Prostate gland (tissue), 2 donors: ENCODE data around the gene CREB3L1.

Experiments
- POLR2A ChIP-seq: fragments of 450-650 bp; IDR thresholded peaks from one replicate; pipeline ENCODE4 v1.6.1; 2016; ENCODE audit warnings: antibody characterized with exemption, mild to moderate bottlenecking
- POLR2AphosphoS5 ChIP-seq: sonication (generic); formaldehyde crosslinking; IDR thresholded peaks from one replicate; pipeline ENCODE4 v1.6.1; 2017; ENCODE audit warnings: antibody characterized with exemption
- TF ChIP-seq, protein P1 (sequence below), 4 experiments: fragments of 200-600 bp in 2 of 4; fragments of 450-650 bp in 2 of 4; sonication (generic) in 2 of 4; IDR thresholded peaks; 1 replicate in 3 of 4; 2 replicates in 1 of 4; pipeline ENCODE4 v1.5.1; 2016 to 2019; ENCODE audit warnings: antibody characterized with exemption in 4 of 4, mild to moderate bottlenecking in 2 of 4, moderate library complexity in 2 of 4

DNA sequence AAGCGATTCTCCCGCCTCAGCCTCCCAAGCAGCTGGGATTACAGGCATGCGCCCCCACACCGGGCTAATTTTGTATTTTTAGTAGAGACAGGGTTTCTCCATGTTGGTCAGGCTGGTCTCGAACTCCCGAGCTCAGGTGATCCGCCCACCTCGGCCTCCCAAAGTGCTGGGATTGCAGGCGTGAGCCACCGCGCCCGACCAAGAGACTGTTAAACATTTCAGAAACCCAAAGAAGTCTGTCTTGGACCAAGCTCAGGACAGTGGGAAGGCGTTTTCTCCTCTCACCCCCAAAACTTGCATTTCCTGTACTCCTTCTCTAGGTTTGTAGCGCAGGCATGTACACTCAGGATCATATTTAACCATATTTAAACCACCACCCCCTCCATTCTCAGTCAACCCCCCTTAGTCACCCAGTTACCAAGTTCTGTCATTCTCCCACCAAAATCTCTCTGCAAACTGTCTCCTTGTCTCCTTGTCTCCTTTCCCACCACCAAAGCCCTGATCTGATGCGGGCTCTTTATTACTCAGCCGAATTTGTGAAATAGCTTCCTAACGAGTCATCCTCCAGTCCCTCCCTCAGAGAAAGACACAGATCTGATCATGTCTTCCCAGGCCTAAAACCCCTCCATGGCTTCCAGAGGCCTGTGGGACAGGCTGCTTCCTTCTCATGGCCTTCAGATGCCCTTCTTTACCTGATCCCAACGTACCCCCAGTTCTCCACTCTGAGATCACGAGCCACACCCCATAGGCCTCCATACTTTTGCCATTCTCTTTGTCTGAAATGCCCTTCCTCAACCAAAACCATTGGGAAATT is 29.0 kb upstream of the CREB3L1 start:
- TF ChIP-seq, protein P1, sequence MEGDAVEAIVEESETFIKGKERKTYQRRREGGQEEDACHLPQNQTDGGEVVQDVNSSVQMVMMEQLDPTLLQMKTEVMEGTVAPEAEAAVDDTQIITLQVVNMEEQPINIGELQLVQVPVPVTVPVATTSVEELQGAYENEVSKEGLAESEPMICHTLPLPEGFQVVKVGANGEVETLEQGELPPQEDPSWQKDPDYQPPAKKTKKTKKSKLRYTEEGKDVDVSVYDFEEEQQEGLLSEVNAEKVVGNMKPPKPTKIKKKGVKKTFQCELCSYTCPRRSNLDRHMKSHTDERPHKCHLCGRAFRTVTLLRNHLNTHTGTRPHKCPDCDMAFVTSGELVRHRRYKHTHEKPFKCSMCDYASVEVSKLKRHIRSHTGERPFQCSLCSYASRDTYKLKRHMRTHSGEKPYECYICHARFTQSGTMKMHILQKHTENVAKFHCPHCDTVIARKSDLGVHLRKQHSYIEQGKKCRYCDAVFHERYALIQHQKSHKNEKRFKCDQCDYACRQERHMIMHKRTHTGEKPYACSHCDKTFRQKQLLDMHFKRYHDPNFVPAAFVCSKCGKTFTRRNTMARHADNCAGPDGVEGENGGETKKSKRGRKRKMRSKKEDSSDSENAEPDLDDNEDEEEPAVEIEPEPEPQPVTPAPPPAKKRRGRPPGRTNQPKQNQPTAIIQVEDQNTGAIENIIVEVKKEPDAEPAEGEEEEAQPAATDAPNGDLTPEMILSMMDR (IDR thresholded peaks at IDR 0.05), result no peak
- TF ChIP-seq POLR2A, result no peak
- TF ChIP-seq POLR2AphosphoS5, result no peak
